ENCODE measurements around the gene LRRC40.
"Not testable (repeated sequence)": the region's sequence is repeated elsewhere in the genome, so short reads cannot be mapped to it uniquely, and the experiment has no call there.

LRRC40 gene

DNA sequence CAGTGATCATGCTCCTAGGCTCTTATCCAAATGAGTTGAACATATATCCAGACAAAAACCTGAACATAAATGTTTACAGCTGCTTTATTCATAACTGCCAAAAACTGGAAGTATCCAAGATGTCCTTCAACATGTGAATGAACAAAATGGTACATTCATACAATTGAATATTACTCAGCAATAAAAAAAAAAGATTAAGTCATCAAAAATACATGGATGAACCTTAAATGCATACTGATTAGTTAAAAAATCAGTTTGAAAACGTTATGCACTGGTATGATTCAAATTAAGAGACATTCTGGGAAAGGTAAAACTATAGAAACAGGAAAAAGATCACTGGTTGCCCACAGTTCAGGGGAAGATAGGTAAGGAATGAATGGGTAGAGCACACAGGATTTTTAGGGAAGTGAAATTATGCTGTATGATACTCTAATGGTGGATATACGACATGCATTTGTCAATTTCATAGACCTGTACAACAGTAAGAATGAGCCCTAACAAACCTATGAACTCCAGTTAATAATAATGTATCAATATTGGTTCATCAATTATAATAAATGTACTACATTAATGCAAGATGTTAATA lies 3.1 kb downstream of the LRRC40 start:
- DNase-seq: no peak

- DNase-seq: no peak
These were observed 5.3 kb downstream of the LRRC40 start for GRCh38 chr1:70200065-70200464.

DNA sequence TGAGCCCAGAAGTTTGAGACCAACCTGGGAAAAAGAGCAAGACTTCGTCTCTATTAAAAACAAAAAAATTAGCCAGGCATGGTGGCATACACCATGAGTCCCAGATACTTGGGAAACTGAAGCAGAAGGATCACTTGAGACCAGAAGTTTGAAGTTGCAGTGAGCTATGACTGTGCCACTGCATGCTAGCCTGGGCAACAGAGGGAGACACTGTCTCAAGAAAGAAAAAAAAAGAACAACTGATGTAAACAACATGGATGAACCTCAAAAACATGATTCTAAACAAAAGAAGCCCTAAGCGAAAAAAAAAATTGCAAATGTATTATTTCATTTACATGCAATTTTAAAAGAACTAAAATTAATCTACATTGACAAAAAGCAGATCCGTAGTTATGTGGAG lies 9.0 kb downstream of the LRRC40 start:
- DNase-seq: no peak

- DNase-seq: no peak
These were observed 10.0 kb downstream of the LRRC40 start for GRCh38 chr1:70195342-70195741.

DNA sequence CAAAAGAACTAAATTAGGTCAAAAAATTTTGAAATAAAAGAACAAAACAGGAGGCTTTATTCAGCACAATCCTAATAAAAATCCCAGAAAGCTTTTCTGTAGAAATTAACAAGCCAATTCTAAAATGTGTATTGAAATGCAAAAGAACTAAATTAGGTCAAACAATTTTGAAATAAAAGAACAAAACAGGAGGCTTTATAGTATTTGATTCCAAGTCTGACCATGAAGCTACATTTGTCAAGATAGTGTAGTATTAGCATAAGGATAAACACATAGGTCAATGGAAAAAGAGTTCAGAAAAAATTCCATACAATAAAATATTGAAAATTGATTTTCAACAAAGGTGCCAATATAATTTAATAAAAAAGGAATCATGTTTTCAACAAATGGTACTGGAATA lies 10.8 kb downstream of the LRRC40 start:
- DNase-seq: no peak

GRCh38 chr1:70192446-70192845 lies 12.9 kb downstream of the LRRC40 start:
- DNase-seq: not testable (repeated sequence)

DNA sequence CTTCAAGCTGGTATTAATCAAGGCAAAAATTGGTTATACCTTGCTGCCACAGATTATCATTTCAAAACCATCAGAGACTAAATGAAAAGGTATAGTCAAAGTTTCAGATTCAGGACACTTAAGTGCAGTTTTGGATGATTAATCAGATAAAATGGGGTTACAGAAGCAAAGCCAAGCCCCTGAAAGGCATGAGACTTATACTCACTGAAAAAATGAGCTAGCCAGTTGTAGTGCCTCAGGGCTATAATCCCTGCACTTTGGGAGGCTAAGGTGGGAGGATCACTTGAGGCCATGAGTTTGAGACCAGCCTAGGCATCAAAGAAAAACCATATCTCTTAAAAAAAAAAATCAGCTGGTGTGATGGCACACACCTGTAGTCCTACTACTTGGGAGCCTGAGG lies 15.2 kb downstream of the LRRC40 start:
- DNase-seq: no peak

DNA sequence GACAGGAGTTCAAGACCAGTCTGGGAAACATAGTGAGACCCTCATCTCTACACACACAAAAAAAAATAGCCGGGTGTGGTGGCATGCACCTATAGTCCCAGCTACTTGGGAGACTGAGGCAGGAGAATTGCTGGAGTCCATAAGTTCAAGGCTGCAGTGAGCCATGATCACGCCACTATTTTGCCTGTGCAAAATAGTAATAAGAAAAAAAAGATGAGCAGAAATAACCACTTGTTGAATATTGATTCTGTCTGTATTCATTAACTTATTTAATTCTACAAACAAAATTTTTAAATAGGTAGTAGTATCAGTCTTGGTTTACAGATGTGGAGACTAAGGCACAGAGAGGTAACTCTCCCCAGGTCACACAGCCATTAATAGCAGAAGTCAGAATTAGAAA lies 16.9 kb downstream of the LRRC40 start:
- DNase-seq: no peak

GRCh38 chr1:70185181-70185580 lies 20.2 kb downstream of the LRRC40 start:
- DNase-seq: not testable (repeated sequence)

DNA sequence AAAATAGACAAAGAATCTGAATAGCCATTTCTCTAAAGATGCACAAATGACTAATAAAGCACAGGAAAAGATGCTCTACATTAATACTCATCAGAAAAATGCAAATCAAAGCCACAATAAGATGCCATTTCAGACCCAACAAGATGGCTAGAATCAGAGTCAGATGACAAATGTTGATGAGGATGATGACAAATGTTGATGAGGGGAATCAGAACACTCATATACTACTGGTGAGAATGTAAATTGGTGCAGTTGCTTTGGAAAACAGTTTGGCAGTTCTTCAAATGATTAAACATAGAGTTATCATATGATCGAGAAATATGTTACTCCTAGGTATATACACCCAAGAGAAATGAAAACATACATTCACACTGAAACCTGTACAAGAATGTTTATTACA lies 33.9 kb downstream of the LRRC40 start:
- DNase-seq: peak; percentile 1

- peak; percentile 1 for DNase-seq
These were observed 36.1 kb downstream of the LRRC40 start for GRCh38 chr1:70169018-70169839.

- DNase-seq: no peak
These were observed 37.1 kb downstream of the LRRC40 start for GRCh38 chr1:70168283-70168682.

- no peak for DNase-seq
These were observed 41.0 kb downstream of the LRRC40 start for GRCh38 chr1:70164350-70164749.

DNA sequence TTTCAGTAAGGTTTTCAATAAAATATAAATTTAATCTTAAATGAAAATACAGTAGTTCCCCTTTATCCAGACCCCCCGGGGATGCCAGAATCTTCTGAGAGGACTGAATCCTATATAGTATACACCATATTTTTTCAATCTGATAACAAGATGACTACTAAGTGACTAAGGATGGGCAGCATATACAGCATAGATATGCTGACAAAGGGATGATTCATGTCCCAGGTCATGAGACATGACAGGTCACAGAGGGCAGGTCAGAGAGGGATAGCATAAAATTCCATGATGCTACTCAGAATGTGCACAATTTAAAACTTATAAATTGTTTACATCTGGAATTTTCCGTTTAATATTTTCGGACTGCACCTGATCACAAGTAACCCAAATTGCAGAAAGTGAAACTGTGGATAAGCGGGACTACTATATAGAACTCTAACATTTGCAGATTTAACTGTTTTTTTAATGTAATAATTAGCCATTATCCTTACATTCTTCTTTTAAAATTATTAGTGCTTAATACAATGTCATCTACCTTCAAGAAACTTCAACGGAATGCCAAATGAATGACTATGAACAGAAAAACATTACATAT lies 48.8 kb downstream of the LRRC40 start:
- DNase-seq: peak; percentile 20

- DNase-seq: no peak
These were observed 51.6 kb downstream of the LRRC40 start for GRCh38 chr1:70153739-70154138.

- no peak for DNase-seq
These were observed 54.9 kb downstream of the LRRC40 start for GRCh38 chr1:70150444-70150843.

GRCh38 chr1:70146488-70146887 lies 58.9 kb downstream of the LRRC40 start:
- DNase-seq: no peak

DNA sequence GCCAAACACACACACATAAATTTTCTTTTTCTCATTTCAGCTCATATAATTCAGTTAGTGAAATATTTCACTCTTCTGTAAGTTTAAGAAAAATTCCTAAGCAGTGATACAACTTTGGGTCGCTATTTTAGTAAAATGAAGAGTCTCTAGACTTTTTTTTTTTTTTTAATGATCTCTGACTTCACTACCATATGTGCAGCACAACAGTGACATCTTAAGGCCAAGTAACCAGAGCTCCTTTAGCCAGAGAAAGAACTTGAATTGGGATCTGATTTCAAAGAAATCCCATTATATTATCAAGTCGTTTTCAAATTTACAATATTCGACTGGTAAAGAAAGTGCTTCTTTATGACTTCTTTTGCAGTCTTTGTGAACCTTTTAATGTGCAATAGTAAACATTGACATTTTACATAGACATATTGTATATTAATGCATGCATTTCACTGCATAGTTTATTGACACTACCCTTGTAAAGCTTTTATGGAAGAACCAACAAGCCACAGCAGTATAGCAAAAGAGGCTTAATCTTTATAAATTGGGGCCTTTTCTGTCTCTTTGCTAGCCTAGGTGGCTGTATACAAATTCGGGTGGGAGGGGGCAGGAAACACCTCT lies 62.2 kb downstream of the LRRC40 start:
- peak; percentile 74 for DNase-seq

DNA sequence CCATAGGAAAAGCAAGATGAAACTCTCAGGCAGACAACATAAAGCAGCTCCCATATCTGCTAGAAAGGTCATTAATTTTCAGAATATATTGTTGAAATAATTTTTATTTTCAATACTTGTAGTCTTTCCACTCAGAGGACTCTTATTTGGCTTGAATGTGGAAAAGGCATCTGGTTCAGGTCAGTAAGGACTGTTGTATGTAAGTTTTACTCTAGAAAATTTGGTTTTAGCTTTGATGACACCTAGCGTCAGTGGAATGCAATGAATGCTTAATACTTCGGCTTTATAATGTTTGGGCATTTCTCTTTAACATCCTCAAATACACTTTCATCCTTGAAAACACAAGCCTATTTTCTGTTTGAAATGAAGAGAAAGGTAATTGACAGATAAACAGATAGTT lies 63.3 kb downstream of the LRRC40 start:
- DNase-seq: peak; percentile 44

GRCh38 chr1:70140894-70141293 lies 64.5 kb downstream of the LRRC40 start:
- no peak for DNase-seq

DNA sequence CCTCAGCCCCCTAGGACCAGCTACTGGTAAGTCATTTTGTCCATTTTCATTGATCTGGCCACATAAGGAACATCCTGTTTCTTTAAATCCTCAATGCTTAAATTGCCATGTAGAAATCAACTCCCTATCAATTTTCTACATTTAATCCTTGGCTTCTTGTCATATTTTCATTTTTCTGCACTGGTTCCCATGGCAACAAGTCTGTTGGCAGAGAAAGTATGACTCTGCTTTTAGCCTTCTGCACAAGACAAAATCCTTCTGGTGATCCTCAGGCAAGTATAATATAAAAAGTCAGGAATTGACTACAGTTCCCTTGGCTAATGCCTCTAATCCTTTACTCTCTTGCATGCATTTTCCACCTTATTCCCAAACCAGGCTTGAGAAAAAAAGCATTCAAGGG lies 65.0 kb downstream of the LRRC40 start:
- peak; percentile 84 for DNase-seq

GRCh38 chr1:70134148-70134547 lies 71.2 kb downstream of the LRRC40 start:
- DNase-seq: no peak

- no peak for DNase-seq
These were observed 88.3 kb downstream of the LRRC40 start for GRCh38 chr1:70117046-70117445.

DNA sequence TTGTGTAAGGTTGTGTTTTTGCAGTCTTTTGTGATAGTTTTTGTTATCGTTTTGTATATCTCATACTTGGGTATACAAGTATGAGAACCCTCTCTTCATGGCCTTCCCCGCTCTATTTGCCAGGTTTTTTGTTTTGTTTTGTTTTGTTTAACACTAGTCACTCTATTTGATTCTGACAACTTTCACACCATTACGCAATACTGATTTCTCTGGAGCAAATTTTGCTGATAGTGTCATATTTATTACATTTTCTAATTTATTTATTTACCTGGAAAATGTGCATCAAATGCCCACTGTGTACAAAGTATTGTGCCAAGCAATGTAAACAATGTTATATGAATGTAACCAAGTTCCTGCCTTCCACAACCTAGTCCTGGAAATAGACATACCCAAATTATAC lies 90.1 kb downstream of the LRRC40 start:
- DNase-seq: no peak
